HG03108 (cell line): ENCODE measurements around the gene ASMTL.
"Not testable (repeated sequence)": the region's sequence is repeated elsewhere in the genome, so short reads cannot be mapped to it uniquely, and the experiment has no call there.

Experiments
- ATAC-seq: cut with Tn5 transposase; IDR thresholded peaks from one replicate; pipeline ENCODE4 v1.9.1; 2021; ENCODE audit warnings: moderate library complexity; ENCODE audit not compliant: unreplicated experiment

ASMTL gene

GRCh38 chrX:1416327-1416784, 36.4 kb downstream of the ASMTL start:
- no peak for ATAC-seq

- no peak for ATAC-seq
Observed at GRCh38 chrX:1412551-1413161, 40.1 kb downstream of the ASMTL start.

- ATAC-seq = no peak
Observed at GRCh38 chrX:1411326-1411725, 41.4 kb downstream of the ASMTL start.

- no peak for ATAC-seq
Observed at GRCh38 chrX:1407035-1407434, 45.7 kb downstream of the ASMTL start.

GRCh38 chrX:1405769-1406168, 46.9 kb downstream of the ASMTL start:
- not testable (repeated sequence) for ATAC-seq

GRCh38 chrX:1403867-1404266, 48.8 kb downstream of the ASMTL start:
- ATAC-seq = not testable (repeated sequence)

- no peak for ATAC-seq
Observed at GRCh38 chrX:1403228-1403627, 49.5 kb downstream of the ASMTL start.

- no peak for ATAC-seq
Observed at GRCh38 chrX:1401611-1402430, 50.9 kb downstream of the ASMTL start.

GRCh38 chrX:1400742-1401471, 51.8 kb downstream of the ASMTL start:
- no peak for ATAC-seq

GRCh38 chrX:1400049-1400448, 52.7 kb downstream of the ASMTL start:
- ATAC-seq = no peak

GRCh38 chrX:1398431-1399340, 54.0 kb downstream of the ASMTL start:
- ATAC-seq = no peak

GRCh38 chrX:1397441-1398270, 55.1 kb downstream of the ASMTL start:
- no peak for ATAC-seq

- ATAC-seq = no peak
Observed at GRCh38 chrX:1397001-1397400, 55.7 kb downstream of the ASMTL start.

- ATAC-seq = no peak
Observed at GRCh38 chrX:1395646-1396216, 57.0 kb downstream of the ASMTL start.

GRCh38 chrX:1394731-1395501, 57.8 kb downstream of the ASMTL start:
- no peak for ATAC-seq

GRCh38 chrX:1393871-1394615, 58.7 kb downstream of the ASMTL start:
- ATAC-seq = no peak

GRCh38 chrX:1392376-1393068, 60.2 kb downstream of the ASMTL start:
- ATAC-seq = peak; percentile 7
